TTC549 (cell line): ENCODE results near the gene DOCK7.
"Not testable (repeated sequence)": the region's sequence is repeated elsewhere in the genome, so short reads cannot be mapped to it uniquely, and the experiment has no call there.

Experiments used
- FAIRE-seq: peaks from 2 replicates; lab custom pipeline; 2012; peaks lifted over from hg19 to GRCh38; lab: Jason Lieb, UNC

Gene DOCK7

GRCh38 chr1:62691062-62691844 lies 3.1 kb upstream of the DOCK7 start:
- FAIRE-seq: no peak

GRCh38 chr1:62689524-62689923 lies 1.3 kb upstream of the DOCK7 start:
- FAIRE-seq: no peak

- FAIRE-seq: no peak
Observed at GRCh38 chr1:62688687-62689085, 500 bp upstream of the DOCK7 start.

GRCh38 chr1:62687421-62687902 lies 724 bp downstream of the DOCK7 start:
- FAIRE-seq: no peak

DNA sequence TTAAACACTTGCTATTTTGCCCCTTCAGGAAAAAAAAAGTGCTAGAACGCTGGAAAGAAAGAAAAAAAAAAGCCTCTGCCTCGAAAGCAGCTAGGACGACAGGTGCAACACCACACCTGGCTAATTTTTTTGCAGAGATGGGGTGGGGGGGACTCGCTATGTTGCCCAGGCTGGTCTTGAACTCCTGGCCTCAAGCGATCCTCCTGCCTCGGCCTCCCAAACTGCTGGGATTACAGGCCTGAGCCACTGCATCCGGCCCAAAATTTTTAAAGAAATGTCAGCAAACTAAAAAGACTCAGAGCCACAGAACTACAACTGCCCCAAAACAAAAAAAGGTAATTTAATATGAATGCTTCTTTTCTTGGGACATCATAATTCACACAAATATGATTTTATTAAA lies 1.4 kb downstream of the DOCK7 start:
- FAIRE-seq: no peak

GRCh38 chr1:62685431-62685859 lies 2.7 kb downstream of the DOCK7 start:
- no peak for FAIRE-seq

GRCh38 chr1:62682531-62682930 lies 5.7 kb downstream of the DOCK7 start:
- FAIRE-seq: no peak

GRCh38 chr1:62680992-62681391 lies 7.2 kb downstream of the DOCK7 start:
- FAIRE-seq: not testable (repeated sequence)

DNA sequence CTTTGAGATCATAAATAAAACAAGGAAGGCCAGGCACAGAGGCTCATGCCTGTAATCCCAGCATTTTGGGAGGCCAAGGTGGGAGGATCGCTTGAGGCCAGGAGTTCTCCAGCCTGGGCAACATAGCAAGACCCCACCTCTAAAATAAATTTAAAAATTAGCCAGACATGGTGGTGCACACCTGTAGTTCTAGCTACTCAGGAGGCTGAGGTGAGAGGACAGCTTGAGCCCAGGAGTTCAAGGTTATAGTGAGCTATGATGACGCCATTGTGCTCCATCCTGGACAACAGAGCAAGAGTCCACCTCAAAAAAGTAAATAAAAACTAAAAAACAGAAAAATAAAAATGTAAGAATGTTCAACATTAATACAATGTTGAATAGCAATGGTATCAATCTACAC lies 10.4 kb downstream of the DOCK7 start:
- FAIRE-seq: not testable (repeated sequence)

DNA sequence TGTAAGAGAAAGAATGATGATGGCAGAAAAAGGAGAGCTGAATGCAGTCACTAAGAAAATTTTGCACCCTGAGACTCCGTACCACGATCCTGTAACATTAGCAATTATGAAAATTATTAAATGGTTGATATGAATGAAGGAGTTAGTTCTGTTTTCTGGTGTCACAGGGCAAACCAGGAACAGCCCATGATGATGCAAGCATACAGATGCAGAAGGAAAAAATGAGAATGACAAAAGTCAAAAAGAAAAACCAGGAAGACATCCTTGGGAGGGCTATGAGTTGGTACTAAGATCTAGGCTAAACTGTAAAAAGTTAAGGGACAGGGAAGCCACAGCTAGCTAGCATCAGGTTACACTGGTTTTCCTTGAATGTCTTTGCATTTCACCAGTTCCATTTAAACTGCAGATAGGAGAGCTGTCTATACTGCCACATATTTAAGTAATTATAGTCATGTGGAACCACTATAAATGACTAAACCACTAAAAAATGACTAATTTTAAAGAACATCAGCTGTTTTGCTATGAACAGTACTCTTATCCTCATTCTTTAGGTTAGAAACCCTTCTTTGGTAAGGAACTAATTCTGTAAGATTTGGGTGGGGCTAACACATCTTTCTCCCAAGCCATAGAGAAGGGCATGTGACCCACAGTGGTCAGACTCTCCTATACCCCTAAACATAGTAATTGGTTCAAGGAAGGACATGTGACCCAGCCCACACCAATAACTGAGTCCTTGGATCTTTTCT lies 11.4 kb downstream of the DOCK7 start:
- no peak for FAIRE-seq

GRCh38 chr1:62673629-62674028 lies 14.6 kb downstream of the DOCK7 start:
- FAIRE-seq: no peak

GRCh38 chr1:62672029-62672428 lies 16.2 kb downstream of the DOCK7 start:
- FAIRE-seq: no peak

DNA sequence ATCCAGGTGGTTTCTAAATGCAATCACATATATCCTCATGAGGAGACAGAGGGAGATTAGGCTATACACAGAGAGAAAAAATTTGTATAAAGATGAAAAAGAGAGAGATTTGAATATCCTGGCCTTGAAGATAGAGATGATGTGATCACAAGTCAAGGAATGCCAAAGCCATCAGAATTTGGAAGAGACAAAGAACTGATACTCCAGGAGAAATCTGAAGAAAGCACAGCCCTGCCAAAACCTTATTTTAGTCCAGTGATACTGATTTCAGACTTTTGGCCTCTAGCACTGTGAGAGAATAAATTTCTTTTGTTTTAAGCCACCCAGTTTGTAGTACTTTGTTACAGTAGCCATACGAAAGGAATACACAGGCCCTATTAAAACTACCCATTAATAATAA lies 33.4 kb downstream of the DOCK7 start:
- no peak for FAIRE-seq

- no peak for FAIRE-seq
Observed at GRCh38 chr1:62652387-62652786, 35.8 kb downstream of the DOCK7 start.

- no peak for FAIRE-seq
Observed at GRCh38 chr1:62643283-62643682, 44.9 kb downstream of the DOCK7 start.

- no peak for FAIRE-seq
Observed at GRCh38 chr1:62637392-62638105, 50.6 kb downstream of the DOCK7 start.

GRCh38 chr1:62628506-62628905 lies 59.7 kb downstream of the DOCK7 start:
- no peak for FAIRE-seq

DNA sequence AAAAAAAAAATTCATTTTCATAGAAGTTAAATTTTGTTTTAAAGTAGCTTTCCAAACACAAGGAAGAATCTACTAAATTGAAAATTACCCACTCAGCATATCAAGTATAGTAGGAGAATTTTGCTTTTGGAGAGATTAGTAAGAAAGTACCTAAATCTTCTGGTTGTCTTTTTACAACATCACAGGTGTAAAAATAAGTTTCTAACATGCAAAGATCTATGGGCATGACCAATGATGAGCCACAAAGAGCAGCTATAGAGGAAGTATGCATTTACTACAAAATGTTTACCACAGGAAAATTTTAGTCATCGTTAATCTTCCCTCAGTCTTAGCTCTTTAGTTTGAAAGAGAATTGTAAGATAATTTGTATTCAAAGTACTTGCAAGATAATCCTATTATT lies 62.8 kb downstream of the DOCK7 start:
- no peak for FAIRE-seq

- no peak for FAIRE-seq
Observed at GRCh38 chr1:62621907-62622306, 66.3 kb downstream of the DOCK7 start.

DNA sequence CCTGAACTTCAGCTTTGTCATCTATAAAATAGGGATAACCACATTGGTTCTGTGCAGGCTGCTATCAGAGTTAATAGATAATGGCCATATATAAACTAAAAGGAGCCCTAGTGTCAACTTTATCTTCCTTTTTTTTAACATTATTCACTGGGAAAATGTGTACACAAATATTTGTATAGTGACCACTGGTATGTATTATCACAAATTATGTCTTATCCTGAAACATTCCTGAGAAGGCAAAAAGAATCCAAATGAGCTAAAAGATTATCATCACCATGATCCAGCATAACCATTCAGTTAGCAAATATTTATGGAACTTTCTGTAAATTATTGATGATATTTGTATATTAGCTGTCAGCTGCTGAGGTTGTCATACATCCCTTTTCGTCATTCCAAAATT lies 74.3 kb downstream of the DOCK7 start:
- no peak for FAIRE-seq

GRCh38 chr1:62613325-62613727 lies 74.9 kb downstream of the DOCK7 start:
- no peak for FAIRE-seq

DNA sequence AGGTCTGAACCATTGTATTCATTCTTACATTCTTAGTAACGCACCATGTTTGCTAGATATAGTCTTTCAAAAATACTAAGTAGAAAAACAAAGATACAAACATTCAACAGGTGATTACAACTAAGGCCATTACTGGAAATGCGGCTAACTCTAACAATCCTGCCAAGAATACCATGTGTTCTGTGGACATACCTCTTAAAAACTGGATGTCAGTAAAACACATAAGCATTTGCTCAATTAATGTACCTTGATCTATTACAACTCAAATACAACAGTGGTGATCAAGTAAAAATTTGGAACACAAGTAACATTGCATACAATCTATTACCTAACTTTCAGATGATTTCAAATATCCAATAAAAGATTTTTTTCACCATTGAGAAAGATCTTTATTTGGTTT lies 75.4 kb downstream of the DOCK7 start:
- no peak for FAIRE-seq

DNA sequence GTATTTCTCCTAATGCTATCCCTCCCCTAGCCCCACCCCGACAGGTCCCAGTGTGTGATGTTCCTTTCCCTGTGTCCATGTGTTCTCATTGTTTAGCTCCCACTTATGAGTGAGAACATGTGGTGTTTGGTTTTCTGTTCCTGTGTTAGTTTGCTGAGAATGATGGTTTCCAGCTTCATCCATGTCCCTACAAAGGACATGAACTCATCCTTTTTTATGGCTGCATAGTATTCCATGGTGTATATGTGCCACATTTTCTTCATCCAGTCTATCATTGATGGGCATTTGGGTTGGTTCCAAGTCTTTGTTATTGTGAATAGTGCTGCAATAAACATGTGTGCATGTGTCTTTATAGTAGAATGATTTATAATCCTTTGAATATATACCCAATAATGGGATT lies 77.6 kb downstream of the DOCK7 start:
- not testable (repeated sequence) for FAIRE-seq
